Left ventricle myocardium superior (tissue), 1 donor: ENCODE data around the gene PDPN. TPM values are rescaled to one million over a fixed set of nuclear protein-coding genes. Genes with fewer than 3 reads are reported as not detected.

Experiments used
- ATAC-seq: fragments of 200-7000 bp; cut with Tn5 transposase; one replicate; pipeline ENCODE4 v1.9.1; 2020; ENCODE audit warnings: mild to moderate bottlenecking, moderate library complexity
- DNase-seq: peaks from one replicate; pipeline ENCODE4 v3.0.0-alpha.2; 2020
- intact Hi-C: fragments of 100-400 bp; cut with micrococcal nuclease; formaldehyde crosslinking; loops from one replicate; pipeline ENCODE4 v1.11.0; 2022
- total RNA-seq: library from RNA; stranded (reverse); fragmentation: NEBNext Ultra II Directional; extraction: Animal tissue kit (Norgen Biotek cat#: 25700); gene quantifications from one replicate; pipeline ENCODE4 v1.2.1, GENCODE V29; 2021
- donor health status: DM: no; HTN: yes; CAD: no; lungs with severe emphysema.

PDPN gene
- total RNA-seq, 1 donor from 2014 or later = 20.9 TPM

- ATAC-seq (no peak), DNase-seq (no peak)
- intact Hi-C loops = no loop called here
Observed at GRCh38 chr1:13570924-13571323, 12.7 kb upstream of the PDPN start.

- DNase-seq (no peak), ATAC-seq (no peak)
- intact Hi-C loops = no loop called here
Observed at GRCh38 chr1:13573586-13573985, 10.0 kb upstream of the PDPN start.

- intact Hi-C loops = no loop called here
- ATAC-seq (peak; percentile 38), DNase-seq (no peak)
Observed at GRCh38 chr1:13576926-13577325, 6.7 kb upstream of the PDPN start.

- intact Hi-C loops = no loop called here
- no peak for ATAC-seq
- no peak for DNase-seq
Observed at GRCh38 chr1:13577846-13578245, 5.8 kb upstream of the PDPN start.

GRCh38 chr1:13581446-13581845 lies 2.2 kb upstream of the PDPN start:
- intact Hi-C loops = loop anchor here (5.0 kb wide), 1 partner anchor 131 kb away; no protein-coding TSS in a partner anchor
- DNase-seq (no peak), ATAC-seq (no peak)

GRCh38 chr1:13582713-13583443 lies 754 bp upstream of the PDPN start:
- ATAC-seq = no peak
- intact Hi-C loops = loop anchor here (5.0 kb wide), 1 partner anchor 129 kb away; no protein-coding TSS in a partner anchor
- DNase-seq = no peak

GRCh38 chr1:13583966-13584791 lies 547 bp downstream of the PDPN start:
- peak; percentile 83 for ATAC-seq
- intact Hi-C loops = loop anchor here (5.0 kb wide), 1 partner anchor 128 kb away; no protein-coding TSS in a partner anchor
- DNase-seq = peak; percentile 71

GRCh38 chr1:13584876-13585611 lies 1.4 kb downstream of the PDPN start:
- intact Hi-C loops = loop anchor here (5.0 kb wide), 1 partner anchor 127 kb away; no protein-coding TSS in a partner anchor
- no peak for ATAC-seq
- no peak for DNase-seq

GRCh38 chr1:13585612-13585991 lies 2.0 kb downstream of the PDPN start:
- ATAC-seq (no peak), DNase-seq (no peak)
- intact Hi-C loops = no loop called here

GRCh38 chr1:13586001-13586400 lies 2.4 kb downstream of the PDPN start:
- no peak for ATAC-seq
- intact Hi-C loops = no loop called here
- DNase-seq = no peak

GRCh38 chr1:13587256-13588030 lies 3.8 kb downstream of the PDPN start:
- no peak for DNase-seq
- ATAC-seq = peak; percentile 4
- intact Hi-C loops = no loop called here

- DNase-seq (no peak), ATAC-seq (no peak)
- intact Hi-C loops = no loop called here
Observed at GRCh38 chr1:13588946-13589796, 5.5 kb downstream of the PDPN start.

GRCh38 chr1:13590486-13590885 lies 6.9 kb downstream of the PDPN start:
- ATAC-seq (no peak), DNase-seq (no peak)
- intact Hi-C loops = no loop called here

GRCh38 chr1:13593511-13594131 lies 10.0 kb downstream of the PDPN start:
- DNase-seq = peak; percentile 58
- peak; percentile 88 for ATAC-seq
- intact Hi-C loops = no loop called here

GRCh38 chr1:13595411-13595810 lies 11.8 kb downstream of the PDPN start:
- ATAC-seq (no peak), DNase-seq (no peak)
- intact Hi-C loops = no loop called here

- intact Hi-C loops = no loop called here
- DNase-seq = no peak
- no peak for ATAC-seq
Observed at GRCh38 chr1:13597166-13597565, 13.5 kb downstream of the PDPN start.

GRCh38 chr1:13600762-13601453 lies 17.3 kb downstream of the PDPN start:
- intact Hi-C loops = no loop called here
- ATAC-seq (peak; percentile 98), DNase-seq (peak; percentile 62)
